ENCODE data around the gene LRRC37B.
"Not testable (repeated sequence)": the region's sequence is repeated elsewhere in the genome, so short reads cannot be mapped to it uniquely, and the experiment has no call there.

The LRRC37B gene

DNA sequence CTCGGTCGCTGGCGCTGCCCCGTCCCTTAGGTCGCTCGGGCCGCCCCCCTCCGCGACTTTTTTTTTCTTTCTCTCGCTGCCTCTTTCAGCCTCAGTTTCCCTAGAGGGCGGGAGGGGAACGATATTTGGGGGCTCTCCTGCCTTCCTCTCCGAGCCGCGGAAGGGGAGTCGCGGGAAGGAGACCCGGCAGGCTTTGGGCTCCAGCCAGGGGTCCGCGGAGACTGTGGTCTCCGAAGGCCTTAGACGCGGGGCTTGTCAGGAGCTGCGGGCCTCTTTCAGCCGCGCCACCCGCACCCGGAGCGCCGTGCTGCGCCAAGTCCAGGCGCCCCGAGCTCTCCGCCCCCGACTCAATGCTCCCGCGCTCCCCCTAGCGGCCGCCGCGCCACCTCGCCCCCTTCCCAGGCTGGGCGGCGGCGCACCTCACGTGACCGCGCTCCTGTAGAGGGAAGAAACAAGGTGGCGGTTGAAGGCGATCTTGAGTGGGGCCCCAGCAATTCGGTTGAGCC, at the start of gene LRRC37B:
LRRC37B (plus strand) TSS at position 427 of the 506 bp plus-strand sequence. CDS start 14,010 bp downstream, outside the sequence.
- peak; percentile 87 for DNase-seq (ENCODE audit: low read depth)

DNA sequence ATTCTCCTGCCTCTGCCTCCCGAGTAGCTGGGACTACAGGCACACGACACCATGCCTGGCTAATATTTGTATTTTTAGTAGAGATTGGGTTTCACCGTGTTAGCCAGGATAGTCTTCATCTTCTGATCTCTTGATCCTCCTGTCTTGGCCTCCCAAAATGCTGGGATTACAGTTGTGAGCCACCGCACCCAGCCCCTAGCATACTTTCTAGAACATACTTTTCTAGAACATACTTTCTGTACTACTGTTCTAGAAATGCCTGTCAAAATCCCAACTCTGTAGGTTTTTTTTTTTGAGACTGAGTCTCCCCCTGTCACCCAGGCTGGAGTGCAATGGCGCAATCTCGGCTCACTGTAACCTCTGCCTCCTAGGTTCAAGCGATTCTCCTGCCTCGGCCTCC, 43.1 kb upstream of the LRRC37B start:
- not testable (repeated sequence) for DNase-seq (ENCODE audit: low read depth)

- no peak for DNase-seq (ENCODE audit: low read depth)
These were observed 39.5 kb upstream of the LRRC37B start for GRCh38 chr17:31967648-31968047.

GRCh38 chr17:31970416-31970815, 36.8 kb upstream of the LRRC37B start:
- DNase-seq (ENCODE audit: low read depth), result not testable (repeated sequence)

GRCh38 chr17:31974269-31975071, 32.7 kb upstream of the LRRC37B start:
- not testable (repeated sequence) for DNase-seq (ENCODE audit: low read depth)

DNA sequence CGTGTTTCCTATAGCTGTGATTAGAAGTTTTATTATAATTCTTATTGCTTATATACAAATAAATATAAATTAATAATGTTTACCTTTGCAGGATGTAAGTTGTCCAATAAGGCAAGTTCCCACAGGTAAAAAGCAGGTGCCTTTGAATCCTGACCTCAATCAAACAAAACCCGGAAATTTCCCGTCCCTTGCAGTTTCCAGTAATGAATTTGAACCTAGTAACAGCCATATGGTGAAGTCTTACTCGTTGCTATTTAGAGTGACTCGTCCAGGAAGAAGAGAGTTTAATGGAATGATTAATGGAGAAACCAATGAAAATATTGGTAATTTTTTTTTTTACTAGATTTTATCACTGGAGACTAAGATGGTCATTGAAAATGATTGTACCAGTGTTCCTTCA, 31.8 kb upstream of the LRRC37B start:
- DNase-seq (ENCODE audit: low read depth), result not testable (repeated sequence)

- DNase-seq (ENCODE audit: low read depth), result not testable (repeated sequence)
These were observed 15.4 kb upstream of the LRRC37B start for GRCh38 chr17:31991821-31992220.

GRCh38 chr17:31997005-31997404, 10.2 kb upstream of the LRRC37B start:
- no peak for DNase-seq (ENCODE audit: low read depth)

GRCh38 chr17:32007463-32008298, 498 bp downstream of the LRRC37B start:
- peak; percentile 24 for DNase-seq (ENCODE audit: low read depth)

DNA sequence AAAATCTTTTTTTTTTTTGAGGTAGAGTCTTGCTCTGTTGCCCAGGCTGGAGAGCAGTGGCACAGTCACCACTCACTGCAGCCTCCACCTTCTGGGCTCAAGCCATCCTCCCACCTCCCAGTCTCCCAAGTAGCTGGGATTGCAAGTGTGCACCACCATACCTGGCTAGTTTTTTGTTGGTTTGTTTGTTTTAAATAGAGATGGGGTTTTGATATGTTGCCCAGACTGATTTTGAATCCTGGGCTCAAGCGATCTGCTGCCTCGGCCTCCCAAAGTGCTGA, 2.0 kb downstream of the LRRC37B start:
- DNase-seq (ENCODE audit: low read depth), result no peak

- no peak for DNase-seq (ENCODE audit: low read depth)
These were observed 2.9 kb downstream of the LRRC37B start for GRCh38 chr17:32010114-32010513.

DNA sequence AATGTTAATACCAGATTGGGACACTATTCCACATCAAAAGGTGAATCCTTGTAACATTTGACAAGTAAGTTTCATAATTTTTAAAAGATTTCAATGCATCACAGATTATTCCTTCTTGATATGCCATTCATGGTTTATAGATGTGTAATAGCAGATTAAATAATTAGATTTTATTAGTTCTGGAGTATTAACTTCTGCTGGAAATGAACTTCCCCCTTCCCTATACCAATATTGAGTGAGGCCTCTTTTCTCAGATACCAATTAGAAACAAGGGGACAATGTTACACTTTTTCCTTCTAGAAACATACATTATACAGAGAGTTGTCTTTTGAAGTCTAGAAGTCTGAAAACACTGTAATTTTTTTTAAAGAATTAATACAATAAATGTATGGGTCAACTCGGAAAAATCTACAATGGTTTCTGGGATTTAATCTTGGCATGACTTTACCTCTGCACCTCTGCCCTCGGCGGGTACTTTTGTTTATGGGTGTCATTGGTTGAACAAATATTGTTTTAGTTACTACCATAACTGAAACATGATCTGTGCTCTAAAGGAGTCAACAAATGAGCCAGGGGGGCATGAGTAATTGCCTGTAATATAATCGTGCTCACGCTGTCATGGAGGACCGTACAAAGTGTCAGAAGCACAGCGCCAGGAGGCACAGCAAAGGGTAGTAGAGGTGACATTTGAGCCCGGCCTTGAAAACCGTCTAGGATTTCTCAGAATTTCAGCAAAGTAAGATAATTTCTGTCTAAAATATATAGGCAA, 8.2 kb downstream of the LRRC37B start:
- no peak for DNase-seq (ENCODE audit: low read depth)

DNA sequence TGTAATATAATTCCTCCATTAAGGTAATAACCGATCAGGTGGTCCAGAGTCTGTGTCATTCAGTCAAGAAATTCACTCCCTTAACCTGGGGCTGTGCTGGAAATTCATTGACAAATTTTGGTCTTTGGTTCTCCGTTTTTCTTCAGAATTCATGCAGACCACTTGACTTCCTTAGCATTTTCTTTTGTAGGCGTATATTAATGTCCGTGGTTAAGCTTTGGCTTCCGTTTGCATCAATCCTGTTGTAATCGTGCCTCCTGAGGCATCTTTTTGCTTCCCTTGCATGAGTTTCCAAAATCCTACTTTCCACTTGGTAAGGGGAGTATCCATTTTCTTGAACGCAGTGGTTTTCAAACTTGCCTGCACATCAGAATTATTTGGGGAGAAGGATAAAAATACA, 9.0 kb downstream of the LRRC37B start:
- no peak for DNase-seq (ENCODE audit: low read depth)

GRCh38 chr17:32019228-32019627, 12.0 kb downstream of the LRRC37B start:
- no peak for DNase-seq (ENCODE audit: low read depth)

DNA sequence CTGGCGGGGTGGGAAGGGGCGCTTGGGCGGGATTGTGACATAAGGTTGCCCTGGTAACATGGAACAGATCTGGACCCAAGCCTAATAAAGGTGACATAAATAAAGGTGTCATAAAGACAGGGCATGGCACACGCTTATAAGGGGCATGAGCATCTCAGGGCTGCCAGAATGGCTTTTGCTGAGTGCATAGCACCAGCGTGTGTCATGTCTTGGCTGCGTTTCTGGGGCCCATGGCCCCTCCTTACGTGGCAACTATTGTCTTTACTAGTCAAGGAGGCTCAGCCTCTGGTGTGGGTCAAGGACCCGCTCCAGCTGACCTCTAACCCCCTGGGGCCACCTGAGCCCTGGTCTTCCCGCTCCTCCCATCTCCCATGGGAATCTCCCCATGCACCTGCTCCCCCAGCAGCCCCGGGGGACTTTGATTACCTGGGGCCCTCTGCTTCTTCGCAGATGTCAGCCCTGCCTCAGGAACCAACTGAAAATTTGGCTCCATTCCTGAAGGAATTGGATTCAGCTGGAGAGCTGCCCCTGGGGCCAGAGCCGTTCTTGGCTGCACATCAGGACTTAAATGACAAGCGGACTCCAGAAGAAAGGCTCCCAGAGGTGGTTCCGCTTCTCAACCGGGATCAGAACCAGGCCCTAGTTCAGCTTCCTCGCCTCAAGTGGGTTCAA, 13.9 kb downstream of the LRRC37B start:
- DNase-seq (ENCODE audit: low read depth), result no peak

DNA sequence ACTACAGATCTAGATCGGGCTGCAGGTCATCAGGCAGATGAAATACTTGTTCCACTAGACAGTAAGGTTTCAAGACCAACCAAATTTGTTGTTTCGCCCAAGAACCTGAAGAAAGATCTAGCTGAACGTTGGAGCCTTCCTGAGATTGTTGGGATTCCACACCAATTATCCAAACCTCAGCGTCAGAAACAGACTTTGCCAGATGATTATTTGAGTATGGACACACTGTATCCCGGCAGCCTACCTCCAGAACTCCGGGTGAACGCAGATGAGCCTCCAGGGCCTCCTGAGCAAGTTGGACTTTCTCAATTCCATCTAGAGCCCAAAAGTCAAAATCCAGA, 14.4 kb downstream of the LRRC37B start:
- DNase-seq (ENCODE audit: low read depth), result no peak

DNA sequence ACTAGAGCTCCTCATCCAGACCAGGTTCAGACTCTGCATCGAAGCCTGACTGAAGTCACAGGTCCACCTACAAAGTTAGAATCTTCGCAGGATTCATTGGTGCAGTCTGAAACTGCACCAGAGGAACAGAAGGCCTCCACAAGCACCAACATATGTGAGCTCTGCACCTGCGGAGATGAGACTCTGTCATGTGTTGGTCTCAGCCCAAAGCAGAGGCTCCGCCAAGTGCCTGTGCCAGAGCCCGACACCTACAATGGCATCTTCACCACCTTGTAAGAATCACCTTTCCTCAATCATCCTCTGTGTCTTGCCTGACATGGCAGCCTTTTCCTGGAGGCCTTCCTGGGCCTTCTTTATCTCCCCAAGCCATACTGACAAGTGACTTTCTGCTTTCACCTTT, 15.4 kb downstream of the LRRC37B start:
- not testable (repeated sequence) for DNase-seq (ENCODE audit: low read depth)

DNA sequence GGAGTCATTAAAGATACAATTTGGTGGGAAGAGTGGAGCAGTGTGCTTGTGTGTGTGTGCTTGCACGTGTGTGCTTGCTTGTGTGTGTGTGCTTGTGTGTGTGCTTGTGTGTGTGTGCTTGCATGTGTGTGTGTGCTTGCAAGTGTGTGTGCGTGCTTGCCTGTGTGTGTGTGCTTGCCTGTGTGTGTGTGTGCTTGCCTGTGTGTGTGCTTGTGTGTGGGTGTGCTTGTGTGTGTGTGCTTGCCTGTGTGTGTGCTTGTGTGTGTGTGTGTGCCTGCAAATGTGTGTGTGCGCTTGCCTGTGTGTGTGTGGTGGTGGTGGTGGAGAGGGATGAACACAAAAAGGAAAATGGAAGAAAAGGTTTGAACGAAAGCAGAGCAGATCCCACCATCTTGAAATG, 20.1 kb downstream of the LRRC37B start:
- DNase-seq (ENCODE audit: low read depth), result not testable (repeated sequence)

GRCh38 chr17:32033223-32033622, 26.0 kb downstream of the LRRC37B start:
- no peak for DNase-seq (ENCODE audit: low read depth)

DNA sequence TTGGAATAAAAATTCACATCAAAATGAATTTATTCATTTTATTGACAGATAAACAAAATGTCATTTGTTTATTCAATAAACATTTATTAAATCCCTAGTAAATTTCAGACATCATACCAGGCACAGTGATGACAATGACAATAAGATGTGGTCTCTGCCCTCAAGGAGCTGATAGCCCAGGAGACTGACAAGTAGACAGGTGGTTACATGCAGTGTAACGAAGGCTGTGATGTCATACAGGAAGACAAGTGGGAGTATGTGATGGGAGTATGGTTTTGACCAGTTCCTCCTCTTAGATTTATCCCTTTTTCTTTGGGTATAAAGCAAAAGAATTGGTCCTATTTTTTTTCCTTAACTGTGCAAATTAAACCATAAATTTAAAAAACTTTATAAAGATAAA, 26.6 kb downstream of the LRRC37B start:
- DNase-seq (ENCODE audit: low read depth), result not testable (repeated sequence)

DNA sequence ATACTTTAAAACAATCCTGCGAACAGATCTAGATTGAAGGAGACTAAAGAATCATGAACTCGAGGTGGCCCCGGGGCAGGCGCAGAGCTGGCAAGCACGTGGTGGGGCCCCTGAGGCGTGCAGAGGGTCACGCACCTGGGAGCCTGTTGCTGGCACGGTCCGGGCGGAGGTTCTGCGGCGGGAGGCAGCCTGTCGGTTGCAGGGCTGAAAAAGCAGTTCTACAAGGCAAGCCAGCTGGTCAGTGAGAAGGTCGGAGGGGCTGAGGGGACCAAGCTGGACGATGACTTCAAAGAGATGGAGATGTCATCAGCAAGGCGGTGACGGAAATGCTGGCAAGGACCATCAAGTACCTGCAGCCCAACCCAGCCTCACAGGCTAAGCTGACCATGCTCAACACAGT, 33.1 kb downstream of the LRRC37B start:
- DNase-seq (ENCODE audit: low read depth), result not testable (repeated sequence)

Data from activated T-cell treated with anti-CD3 and anti-CD28 coated beads for 24 hours (primary cell).